A549 (cell line): Measurements from ENCODE around the gene TBC1D16. TPM values are rescaled to one million over a fixed set of nuclear protein-coding genes. Genes with fewer than 3 reads are reported as not detected.

ENCODE experiments used
- ATAC-seq, 2 experiments: fragments of 200-7000 bp in 1 of 2; fragments of >200 bp in 1 of 2; cut with Nextera tagmentation in 1 of 2; cut with Tn5 transposase in 1 of 2; 3 replicates each; pipeline versions ENCODE4 v1.8.0 to v1.9.1; 2018 to 2020; ENCODE audit warnings: mild to moderate bottlenecking in 1 of 2, moderate library complexity in 1 of 2
- CTCF ChIA-PET: fragments of 300-600 bp; sonication (Branson Sonifier 250); formaldehyde crosslinking; extraction: SDS; loops from one replicate; lab custom pipeline; 2021; ENCODE audit warnings: antibody characterized with exemption, inconsistent platforms; lab: Yijun Ruan, JAX
- POLR2A ChIA-PET: fragments of 350-600 bp; formaldehyde crosslinking; extraction: SDS; loops from one replicate; lab custom pipeline; 2021; ENCODE audit warnings: antibody characterized with exemption, inconsistent platforms; lab: Yijun Ruan, JAX
- DNase-seq, 2 experiments: peaks; one replicate each; pipeline versions ENCODE4 v3.0.0 to v3.0.0-alpha.2; 2011 to 2016; ENCODE audit warnings: low read depth in 1 of 2, low spot score in 1 of 2
- FAIRE-seq: peaks from 2 replicates; lab custom pipeline; 2011; peaks lifted over from hg19 to GRCh38; lab: Jason Lieb, UNC
- H3K27ac ChIP-seq, 2 experiments: fragments of >200 bp; sonication (Bioruptor Twin); formaldehyde crosslinking; 3 replicates each; pipeline ENCODE4 v1.5.1; 2016 to 2017
- H3K4me1 ChIP-seq: fragments of >200 bp; sonication (Bioruptor Twin); formaldehyde crosslinking; 3 replicates; pipeline ENCODE4 v1.6.1; 2016
- H3K4me2 ChIP-seq: fragments of >200 bp; sonication (Bioruptor Twin); formaldehyde crosslinking; 3 replicates; pipeline ENCODE4 v1.6.1; 2016
- H3K4me3 ChIP-seq: fragments of >200 bp; sonication (Bioruptor Twin); formaldehyde crosslinking; 3 replicates; pipeline ENCODE4 v1.5.1; 2016
- H3K9me3 ChIP-seq: fragments of >200 bp; sonication (Bioruptor Twin); formaldehyde crosslinking; 3 replicates; pipeline ENCODE4 v1.6.1; 2016
- BHLHE40 ChIP-seq: IDR thresholded peaks from 2 replicates; pipeline ENCODE4 v1.6.1; 2012; ENCODE audit warnings: low read depth, low read length, inconsistent platforms
- CBX2 ChIP-seq: fragments of 200-600 bp; sonication (generic); IDR thresholded peaks from 2 replicates; pipeline ENCODE4 v1.6.1; 2016; ENCODE audit warnings: low read depth, mild to moderate bottlenecking, borderline replicate concordance
- CBX8 ChIP-seq: fragments of 200-600 bp; sonication (generic); IDR thresholded peaks from 2 replicates; pipeline ENCODE4 v1.6.1; 2016
- CEBPB ChIP-seq, 2 experiments: fragments of >200 bp in 1 of 2; sonication (Bioruptor Twin) in 1 of 2; formaldehyde crosslinking in 1 of 2; IDR thresholded peaks; 2 replicates each; pipeline ENCODE4 v1.6.1; 2012 to 2016
- CHD2 ChIP-seq: fragments of 150-350 bp; IDR thresholded peaks from 2 replicates; pipeline ENCODE4 v1.6.1; 2014; ENCODE audit warnings: low read length; ENCODE audit not compliant: partially characterized antibody
- E2F6 ChIP-seq: IDR thresholded peaks from 2 replicates; pipeline ENCODE4 v1.6.1; 2012; ENCODE audit warnings: low read depth, borderline replicate concordance
- EHF ChIP-seq: fragments of 250-450 bp; sonication (Bioruptor Pico); IDR thresholded peaks from 2 replicates; pipeline ENCODE4 v1.5.0; 2020; ENCODE audit warnings: mild to moderate bottlenecking
- EP300 ChIP-seq, 2 experiments: fragments of >200 bp; sonication (Bioruptor Twin); formaldehyde crosslinking; IDR thresholded peaks; 2 replicates in 1 of 2; 3 replicates in 1 of 2; pipeline ENCODE4 v1.6.1; 2016 to 2017
- FOXS1 ChIP-seq: fragments of 250-450 bp; sonication (Bioruptor Pico); IDR thresholded peaks from 2 replicates; pipeline ENCODE4 v1.5.0; 2020; ENCODE audit warnings: mild to moderate bottlenecking, moderate library complexity
- HEYL ChIP-seq: fragments of 250-450 bp; sonication (Bioruptor Pico); IDR thresholded peaks from 2 replicates; pipeline ENCODE4 v1.8.0; 2021; ENCODE audit warnings: mild to moderate bottlenecking, moderate library complexity
- HOXA7 ChIP-seq: fragments of 250-450 bp; sonication (Bioruptor Pico); IDR thresholded peaks from 2 replicates; pipeline ENCODE4 v1.5.0; 2020; ENCODE audit warnings: mild to moderate bottlenecking, moderate library complexity
- HOXB5 ChIP-seq: fragments of 250-450 bp; sonication (Bioruptor Pico); IDR thresholded peaks from 2 replicates; pipeline ENCODE4 v1.5.0; 2020; ENCODE audit warnings: mild to moderate bottlenecking, moderate library complexity
- KDM1A ChIP-seq: fragments of 200-600 bp; sonication (generic); IDR thresholded peaks from 2 replicates; pipeline ENCODE4 v1.6.1; 2016; ENCODE audit warnings: low read depth, mild to moderate bottlenecking
- MAFK ChIP-seq: fragments of 450-650 bp; IDR thresholded peaks from 2 replicates; pipeline ENCODE4 v1.6.1; 2014; ENCODE audit not compliant: partially characterized antibody
- MAX ChIP-seq: IDR thresholded peaks from 2 replicates; pipeline ENCODE4 v1.6.1; 2012
- MAZ ChIP-seq: fragments of 150-350 bp; IDR thresholded peaks from 2 replicates; pipeline ENCODE4 v1.6.1; 2014; ENCODE audit warnings: antibody characterized with exemption, low read depth, low read length, borderline replicate concordance
- MYC ChIP-seq: IDR thresholded peaks from 2 replicates; pipeline ENCODE4 v1.6.1; 2012; ENCODE audit warnings: mild to moderate bottlenecking, inconsistent platforms, low read length, improper control_type of control experiment, borderline replicate concordance
- NFE2L2 ChIP-seq: fragments of 150-350 bp; conservative IDR thresholded peaks from 2 replicates; pipeline ENCODE4 v1.6.1; 2014; ENCODE audit warnings: low read length
- NPAS2 ChIP-seq: fragments of 250-450 bp; sonication (Bioruptor Pico); IDR thresholded peaks from 2 replicates; pipeline ENCODE4 v1.8.0; 2022; ENCODE audit warnings: mild to moderate bottlenecking, moderate library complexity, borderline replicate concordance
- NR3C1 ChIP-seq: fragments of >200 bp; sonication (Bioruptor Twin); formaldehyde crosslinking; IDR thresholded peaks from 3 replicates; pipeline ENCODE4 v1.6.1; 2017
- PBX3 ChIP-seq: IDR thresholded peaks from 2 replicates; pipeline ENCODE4 v1.6.1; 2012
- PHF8 ChIP-seq: fragments of 200-600 bp; sonication (generic); IDR thresholded peaks from 2 replicates; pipeline ENCODE4 v1.6.1; 2016; ENCODE audit warnings: low read depth, mild to moderate bottlenecking, antibody characterized with exemption, moderate library complexity, borderline replicate concordance
- POLR2A ChIP-seq: IDR thresholded peaks from 2 replicates; pipeline ENCODE4 v1.6.1; 2012; ENCODE audit warnings: mild to moderate bottlenecking, low read length
- RCOR1 ChIP-seq: fragments of 150-350 bp; IDR thresholded peaks from 2 replicates; pipeline ENCODE4 v1.6.1; 2014; ENCODE audit warnings: antibody characterized with exemption, low read length, low read depth
- RNF2 ChIP-seq: fragments of 200-600 bp; sonication (generic); IDR thresholded peaks from 2 replicates; pipeline ENCODE4 v1.6.1; 2016; ENCODE audit warnings: low read depth, mild to moderate bottlenecking, antibody characterized with exemption, moderate library complexity, borderline replicate concordance
- SREBF2 ChIP-seq: fragments of 450-650 bp; IDR thresholded peaks from 2 replicates; pipeline ENCODE4 v1.6.1; 2014; ENCODE audit warnings: mild to moderate bottlenecking, moderate library complexity
- TP53 ChIP-seq: fragments of 250-450 bp; sonication (Bioruptor Pico); IDR thresholded peaks from 2 replicates; pipeline ENCODE4 v1.5.0; 2021; ENCODE audit warnings: mild to moderate bottlenecking, moderate library complexity
- USF2 ChIP-seq: fragments of 450-650 bp; IDR thresholded peaks from 2 replicates; pipeline ENCODE4 v1.6.1; 2014; ENCODE audit warnings: antibody characterized with exemption
- ZC3H11A ChIP-seq: fragments of 450-650 bp; IDR thresholded peaks from 2 replicates; pipeline ENCODE4 v1.6.1; 2014; ENCODE audit warnings: antibody characterized with exemption, mild to moderate bottlenecking
- ZFP36 ChIP-seq: fragments of 450-650 bp; IDR thresholded peaks from 2 replicates; pipeline ENCODE4 v1.6.1; 2014; ENCODE audit warnings: borderline replicate concordance; ENCODE audit not compliant: partially characterized antibody
- ZNF302 ChIP-seq: fragments of 250-450 bp; sonication (Bioruptor Pico); IDR thresholded peaks from 2 replicates; pipeline ENCODE4 v1.9.0; 2021; ENCODE audit warnings: inconsistent platforms, mild to moderate bottlenecking, moderate library complexity
- ZSCAN20 ChIP-seq: fragments of 250-450 bp; sonication (Bioruptor Pico); IDR thresholded peaks from 2 replicates; pipeline ENCODE4 v1.8.0; 2022; ENCODE audit warnings: mild to moderate bottlenecking, moderate library complexity
- WGBS: methylation state at CpG from one replicate; pipeline ENCODE4 v1.1.6; 2017; ENCODE audit errors: missing lambda C conversion rate; 5-methylcytosine and 5-hydroxymethylcytosine counted together
- polyA plus RNA-seq, 4 experiments: library from polyadenylated mRNA; depleted of rRNA in 3 of 4; stranded (reverse); fragments of >200 nt; fragmentation: RNase III in 1 of 4; extraction: RNeasy Plus Mini Kit Qiagen cat#74134 plus additional on column Dnase treatment in 1 of 4; gene quantifications; 2 replicates in 3 of 4; 3 replicates in 1 of 4; pipeline ENCODE4 v1.2.3, GENCODE V29; 2011 to 2017

TBC1D16 gene
- polyA plus RNA-seq, 2 of the 4 experiments (the other 2 are of a cell fraction): 8.9 to 12.5 TPM

- TF ChIP-seq HEYL (CRISPR knock-in tag) (no peak), SREBF2 (no peak), MAX (no peak), EP300 (IDR thresholded peaks at IDR 0.05) (no peak), HOXA7 (CRISPR knock-in tag) (no peak), MAZ (no peak), CBX8 (no peak)
Observed at GRCh38 chr17:80061421-80061820, 25.7 kb upstream of the TBC1D16 start (continued).

- WGBS: 80% methylated on average over 4 of the region's 4 CpGs
- Histone ChIP-seq H3K4me1 (peaks cover 17% of the 10 kb centered on the region), H3K9me3 (no peaks in the 10 kb centered on the region), H3K27ac (no peak overlapping the region; a peak in 1 of 6 replicates), H3K4me2 (no peak overlapping the region), H3K4me3 (no peak overlapping the region)
- CTCF ChIA-PET: interaction anchor here (0.6 to 2.8 kb wide), 2 partner anchors 53 to 271 kb away, joined by 3 to 12 read pairs; no protein-coding TSS in a partner anchor
- POLR2A ChIA-PET: interaction anchor here (0.6 kb wide), 1 partner anchor 107 kb away, joined by 4 read pairs; no protein-coding TSS in a partner anchor
- DNase-seq (no peak), FAIRE-seq (peak; percentile 67), ATAC-seq (no peak)
- TF ChIP-seq ZC3H11A: no peak
- TF ChIP-seq EP300 (IDR thresholded peaks at IDR 0.05): no peak
- no peak for TF ChIP-seq BHLHE40
- TF ChIP-seq ZSCAN20: no peak
- no peak for TF ChIP-seq PHF8
- TF ChIP-seq NFE2L2: no peak
- TF ChIP-seq POLR2A: no peak
- no peak for TF ChIP-seq KDM1A
- no peak for TF ChIP-seq NR3C1
- TF ChIP-seq ZFP36: no peak
- no peak for TF ChIP-seq PBX3
- no peak for TF ChIP-seq HOXB5 (CRISPR knock-in tag)
- no peak for TF ChIP-seq NPAS2
- TF ChIP-seq MAFK: no peak
- no peak for TF ChIP-seq ZNF302 (CRISPR knock-in tag)
- no peak for TF ChIP-seq CEBPB (IDR thresholded peaks at IDR 0.05)
- TF ChIP-seq RNF2: no peak
- no peak for TF ChIP-seq MYC
- TF ChIP-seq CHD2: no peak
- no peak for TF ChIP-seq FOXS1 (CRISPR knock-in tag)
Observed at GRCh38 chr17:80060644-80061043, 25.0 kb upstream of the TBC1D16 start.

- POLR2A ChIA-PET: no interaction called here
- H3K4me1 ChIP-seq: peaks cover 2% of the 10 kb centered on the region; the same call in 1 of the 3 replicates
- TF ChIP-seq TP53 (CRISPR knock-in tag) (no peak), RCOR1 (no peak), CBX2 (no peak), E2F6 (no peak), ZNF302 (CRISPR knock-in tag) (no peak), EHF (CRISPR knock-in tag) (no peak), USF2 (no peak), SREBF2 (no peak)
- H3K9me3 ChIP-seq: no peaks in the 10 kb centered on the region
- H3K27ac ChIP-seq: no peak overlapping the region
- ATAC-seq (no peak; a peak in 1 of 6 replicates), FAIRE-seq (no peak), DNase-seq (no peak)
- no peak overlapping the region for H3K4me3 ChIP-seq
- CTCF ChIA-PET: interaction anchor here (0.7 to 2.8 kb wide), 4 partner anchors 24 to 53 kb away, joined by 5 to 12 read pairs (median 7); partner anchors contain the start of gene GAA
- H3K4me2 ChIP-seq: no peak overlapping the region
- 90% methylated on average over 28 of the region's 28 CpGs for WGBS
Observed at GRCh38 chr17:80058311-80058955, 22.8 kb upstream of the TBC1D16 start.
